GM12891 (cell line): Measurements from ENCODE around the gene ARHGEF1.

Experiments used
- PAX5 ChIP-seq: IDR thresholded peaks from 2 replicates; pipeline ENCODE4 v1.6.1; 2011; ENCODE audit warnings: low read length, moderate library complexity, mild to moderate bottlenecking; ENCODE audit not compliant: insufficient read depth, severe bottlenecking
- POLR2A ChIP-seq: IDR thresholded peaks from 2 replicates; pipeline ENCODE4 v1.6.1; 2011; ENCODE audit warnings: low read depth, low read length, control low read depth

GRCh38 chr19:41932259-41932719 lies 49.3 kb downstream of the ARHGEF1 start:
- no peak for TF ChIP-seq POLR2A
- no peak for TF ChIP-seq PAX5
